ENCODE results near the gene MC2R. TPM values are rescaled to one million over a fixed set of nuclear protein-coding genes. Genes with fewer than 3 reads are reported as not detected.

Gene MC2R
- total RNA-seq, 1 donor from 2014 or later: not detected

DNA sequence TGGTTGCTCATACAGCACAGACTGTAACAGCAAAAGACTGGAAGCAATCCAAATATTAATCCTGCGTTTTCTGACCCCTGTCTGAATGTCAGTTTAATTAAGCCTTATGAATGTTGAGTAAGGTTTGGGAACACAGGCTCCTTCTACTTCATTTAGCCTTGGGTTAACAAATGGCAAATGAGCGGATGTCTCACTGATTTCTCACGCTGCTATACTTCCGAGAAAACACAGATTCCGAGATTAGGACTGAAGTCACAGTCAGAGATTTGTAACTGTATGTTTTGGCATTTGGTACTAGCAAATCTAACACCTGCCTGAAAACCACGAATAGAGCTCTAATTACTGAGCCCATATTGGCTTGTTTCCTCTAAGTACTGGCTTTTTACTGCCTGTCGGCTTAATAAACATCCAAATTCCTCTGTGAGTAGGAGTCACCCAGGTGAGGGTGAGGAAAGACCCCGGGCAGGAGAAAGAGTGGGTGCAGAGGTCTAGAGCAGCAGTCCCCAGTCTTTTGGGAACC is 80.8 kb downstream of the MC2R start:
- intact Hi-C loops (cut with DNase I): no loop called here

More for the DNA sequence above, 80.8 kb downstream of the MC2R start:
- DNase-seq (ENCODE audit: low spot score): no peak

Other genes with a start within 250 kb of the MC2R start
- 48.4 TPM for gene FAM210A, start 189.0 kb downstream of the MC2R start, total RNA-seq
- 27.0 TPM for gene RNMT, start 188.9 kb downstream of the MC2R start, total RNA-seq
- not detected for gene MC5R, start 91.4 kb downstream of the MC2R start, total RNA-seq
- 3.6 TPM for gene ZNF519, start 216.9 kb upstream of the MC2R start, total RNA-seq

Measured in cardiac septum (tissue), 1 donor.